GM12872 (cell line): ENCODE data around the gene ACER1.
A peak's percentile ranks its signal among the peaks of the same experiment; 100 is the strongest.

Source experiments
- CTCF ChIP-seq: IDR thresholded peaks from 3 replicates; pipeline ENCODE4 v1.5.1; 2011; ENCODE audit warnings: low read depth, mild to moderate bottlenecking, low read length, moderate library complexity; ENCODE audit not compliant: insufficient read depth

Gene ACER1

GRCh38 chr19:6350688-6351087, 17.3 kb upstream of the ACER1 start:
- no peak for TF ChIP-seq CTCF

- TF ChIP-seq CTCF: no peak
These were observed 10.1 kb upstream of the ACER1 start for GRCh38 chr19:6343462-6343861.

- TF ChIP-seq CTCF: 0 out of 3 replicates have a peak, but pooled peaks have one; percentile 28
These were observed 7.2 kb upstream of the ACER1 start for GRCh38 chr19:6340493-6341201.

- no peak for TF ChIP-seq CTCF
These were observed 1.3 kb upstream of the ACER1 start for GRCh38 chr19:6334490-6335285.

- no peak for TF ChIP-seq CTCF
These were observed 6.6 kb downstream of the ACER1 start for GRCh38 chr19:6326815-6327214.

- no peak for TF ChIP-seq CTCF
These were observed 7.8 kb downstream of the ACER1 start for GRCh38 chr19:6325614-6326013.

GRCh38 chr19:6324757-6325156, 8.7 kb downstream of the ACER1 start:
- TF ChIP-seq CTCF: no peak
